Right cardiac atrium (tissue), 5 donors: Measurements from ENCODE around the gene HMOX2. TPM values are rescaled to one million over a fixed set of nuclear protein-coding genes. Genes with fewer than 3 reads are reported as not detected.

Experiments
- ATAC-seq, 2 donors: fragments of 200-7000 bp; cut with Tn5 transposase; one replicate each; pipeline versions ENCODE4 v1.8.0 to v1.9.1; 2020; ENCODE audit warnings: moderate library complexity in 2 of 2, mild to moderate bottlenecking in 1 of 2
- DNase-seq, 3 donors: peaks; one replicate each; pipeline ENCODE4 v3.0.0-alpha.2; 2020
- H3K27ac ChIP-seq: one replicate; pipeline ENCODE4 v1.5.1; 2013; ENCODE audit warnings: mild to moderate bottlenecking, low read length, control low read depth, moderate library complexity
- H3K27me3 ChIP-seq: one replicate; pipeline ENCODE4 v1.6.1; 2013; ENCODE audit not compliant: control insufficient read depth, insufficient read depth
- H3K4me1 ChIP-seq: one replicate; pipeline ENCODE4 v1.6.1; 2013; ENCODE audit warnings: low read length; ENCODE audit not compliant: control insufficient read depth, insufficient read depth
- H3K4me3 ChIP-seq: one replicate; pipeline ENCODE4 v1.5.1; 2013; ENCODE audit warnings: low read length, control low read depth
- H3K9me3 ChIP-seq: one replicate; pipeline ENCODE4 v1.6.1; 2013; ENCODE audit warnings: low read length; ENCODE audit not compliant: control insufficient read depth
- WGBS: extraction: QIAGEN DNeasy Blood & Tissue Kit; methylation state at CpG from one replicate; pipeline ENCODE4 v1.1.7; 2013; 5-methylcytosine and 5-hydroxymethylcytosine counted together
- intact Hi-C, 4 donors: fragments of 100-400 bp; cut with DNase I; formaldehyde crosslinking; loops; one replicate each; pipeline versions ENCODE4 v1.11.0 to v1.14.0; 2022 to 2023
- polyA plus RNA-seq: library from polyadenylated mRNA; stranded (reverse); fragments of 200-250 nt; gene quantifications from one replicate; pipeline ENCODE4 v1.2.3, GENCODE V29; 2013
- total RNA-seq, 4 donors: library from RNA; stranded (reverse); fragmentation: NEBNext Ultra II Directional; extraction: Animal tissue kit (Norgen Biotek cat#: 25700); gene quantifications; one replicate each; pipeline ENCODE4 v1.2.1, GENCODE V29; 2021
- donor health status: healthy with polysubstance abuse.
- donor health status: DM: no; HTN: yes; CAD: no.
- donor health status: DM: no; HTN: no; CAD: no.
- donor health status: DM: no; HTN: yes; CAD: no; lungs with severe emphysema.
- donor health status: DM: yes; HTN: yes; CAD: no.

The HMOX2 gene
- total and polyA plus RNA-seq, 5 donors: 89.6 to 109 (median 93.7) TPM

GRCh38 chr16:4487955-4488498, 11.8 kb downstream of the HMOX2 start:
- no peaks in the 10 kb centered on the region for H3K27me3 ChIP-seq
- no peak overlapping the region for H3K27ac ChIP-seq
- WGBS: 57% methylated on average over 5 of the region's 5 CpGs
- H3K4me1 ChIP-seq: peaks cover 11% of the 10 kb centered on the region
- H3K4me3 ChIP-seq: no peak overlapping the region
- ATAC-seq (peak; percentile 61 to 77), DNase-seq (no peak)
- intact Hi-C loops: no loop called here
- H3K9me3 ChIP-seq: no peaks in the 10 kb centered on the region

GRCh38 chr16:4488499-4488967, 12.3 kb downstream of the HMOX2 start:
- Histone ChIP-seq H3K4me3 (no peak overlapping the region), H3K9me3 (no peaks in the 10 kb centered on the region), H3K27ac (peak overlapping the region; percentile 48), H3K4me1 (peaks cover 11% of the 10 kb centered on the region), H3K27me3 (no peaks in the 10 kb centered on the region)
- DNase-seq (no peak), ATAC-seq (peak in 1 of 2 donors; percentile 21)
- 75% methylated on average over 1 of the region's 1 CpG for WGBS
- intact Hi-C loops: no loop called here

- Histone ChIP-seq H3K27me3 (no peaks in the 10 kb centered on the region), H3K9me3 (no peaks in the 10 kb centered on the region), H3K4me1 (peaks cover 11% of the 10 kb centered on the region), H3K4me3 (no peak overlapping the region), H3K27ac (peak overlapping the region; percentile 48)
- WGBS: 88% methylated on average over 5 of the region's 5 CpGs
- ATAC-seq (no peak), DNase-seq (no peak)
- intact Hi-C loops: no loop called here
Observed at GRCh38 chr16:4489030-4489429, 12.8 kb downstream of the HMOX2 start.

- ATAC-seq (no peak), DNase-seq (no peak)
- no peaks in the 10 kb centered on the region for H3K27me3 ChIP-seq
- no peak overlapping the region for H3K27ac ChIP-seq
- H3K4me3 ChIP-seq: no peak overlapping the region
- intact Hi-C loops: no loop called here
- H3K4me1 ChIP-seq: peaks cover 9% of the 10 kb centered on the region
- no peaks in the 10 kb centered on the region for H3K9me3 ChIP-seq
- WGBS: 98% methylated on average over 4 of the region's 4 CpGs
Observed at GRCh38 chr16:4491898-4492297, 15.7 kb downstream of the HMOX2 start.

- H3K27me3 ChIP-seq: no peaks in the 10 kb centered on the region
- no peak for DNase-seq
- 90% methylated on average over 6 of the region's 6 CpGs for WGBS
- H3K27ac ChIP-seq: peak overlapping the region; percentile 17
- peaks cover 7% of the 10 kb centered on the region for H3K4me1 ChIP-seq
- ATAC-seq: peak in 1 of 2 donors; percentile 19
- intact Hi-C loops: no loop called here
- H3K4me3 ChIP-seq: no peak overlapping the region
- no peaks in the 10 kb centered on the region for H3K9me3 ChIP-seq
Observed at GRCh38 chr16:4494746-4495490, 18.7 kb downstream of the HMOX2 start.

- intact Hi-C loops: no loop called here
- Histone ChIP-seq H3K27me3 (no peaks in the 10 kb centered on the region), H3K27ac (no peak overlapping the region), H3K9me3 (no peaks in the 10 kb centered on the region), H3K4me3 (no peak overlapping the region), H3K4me1 (peaks cover 14% of the 10 kb centered on the region)
- DNase-seq (no peak), ATAC-seq (no peak)
- WGBS: 98% methylated on average over 2 of the region's 2 CpGs
Observed at GRCh38 chr16:4495766-4496165, 19.6 kb downstream of the HMOX2 start.

GRCh38 chr16:4496305-4496704, 20.1 kb downstream of the HMOX2 start:
- no peak for ATAC-seq
- intact Hi-C loops: no loop called here
- Histone ChIP-seq H3K27ac (no peak overlapping the region), H3K4me3 (no peak overlapping the region), H3K4me1 (peaks cover 16% of the 10 kb centered on the region), H3K9me3 (no peaks in the 10 kb centered on the region), H3K27me3 (no peaks in the 10 kb centered on the region)
- DNase-seq: no peak
- WGBS: 95% methylated on average over 4 of the region's 4 CpGs

GRCh38 chr16:4498546-4499195, 22.5 kb downstream of the HMOX2 start:
- WGBS: 91% methylated on average over 8 of the region's 8 CpGs
- DNase-seq (no peak), ATAC-seq (no peak)
- Histone ChIP-seq H3K27me3 (no peaks in the 10 kb centered on the region), H3K4me1 (peaks cover 24% of the 10 kb centered on the region), H3K9me3 (no peaks in the 10 kb centered on the region), H3K27ac (no peak overlapping the region), H3K4me3 (no peak overlapping the region)
- intact Hi-C loops: no loop called here

- intact Hi-C loops: no loop called here
- Histone ChIP-seq H3K27me3 (no peaks in the 10 kb centered on the region), H3K27ac (no peak overlapping the region), H3K4me1 (peaks cover 24% of the 10 kb centered on the region), H3K4me3 (no peak overlapping the region), H3K9me3 (no peaks in the 10 kb centered on the region)
- ATAC-seq (no peak), DNase-seq (no peak)
- WGBS: 95% methylated on average over 4 of the region's 4 CpGs
Observed at GRCh38 chr16:4499196-4499555, 23.0 kb downstream of the HMOX2 start.

GRCh38 chr16:4500272-4500671, 24.1 kb downstream of the HMOX2 start:
- no peak for DNase-seq
- peaks cover 24% of the 10 kb centered on the region for H3K4me1 ChIP-seq
- H3K4me3 ChIP-seq: no peak overlapping the region
- intact Hi-C loops: no loop called here
- 32% methylated on average over 3 of the region's 3 CpGs for WGBS
- peak; percentile 79 to 82 for ATAC-seq
- H3K9me3 ChIP-seq: no peaks in the 10 kb centered on the region
- peak overlapping the region; percentile 89 for H3K27ac ChIP-seq
- H3K27me3 ChIP-seq: no peaks in the 10 kb centered on the region

GRCh38 chr16:4501071-4501478, 24.9 kb downstream of the HMOX2 start:
- H3K27ac ChIP-seq: peak overlapping the region; percentile 89
- intact Hi-C loops: no loop called here
- peaks cover 21% of the 10 kb centered on the region for H3K4me1 ChIP-seq
- WGBS: 18% methylated on average over 5 of the region's 5 CpGs
- no peaks in the 10 kb centered on the region for H3K9me3 ChIP-seq
- no peaks in the 10 kb centered on the region for H3K27me3 ChIP-seq
- DNase-seq: peak in 1 of 3 donors; percentile 74
- H3K4me3 ChIP-seq: peak overlapping the region; percentile 31
- ATAC-seq: peak; percentile 64 to 76
